ENCODE measurements around the gene ASMTL.

Gene ASMTL

GRCh38 chrX:1403228-1403627 is 49.5 kb downstream of the ASMTL start:
- no peak for DNase-seq

- DNase-seq: no peak
These were observed 50.9 kb downstream of the ASMTL start for GRCh38 chrX:1401611-1402430.

GRCh38 chrX:1400742-1401471 is 51.8 kb downstream of the ASMTL start:
- DNase-seq: peak; percentile 52

- DNase-seq: no peak
These were observed 52.7 kb downstream of the ASMTL start for GRCh38 chrX:1400049-1400448.

- DNase-seq: no peak
These were observed 54.0 kb downstream of the ASMTL start for GRCh38 chrX:1398431-1399340.

GRCh38 chrX:1397441-1398270 is 55.1 kb downstream of the ASMTL start:
- DNase-seq: no peak

GRCh38 chrX:1397001-1397400 is 55.7 kb downstream of the ASMTL start:
- DNase-seq: no peak

- no peak for DNase-seq
These were observed 57.0 kb downstream of the ASMTL start for GRCh38 chrX:1395646-1396216.

GRCh38 chrX:1394731-1395501 is 57.8 kb downstream of the ASMTL start:
- DNase-seq: no peak

GRCh38 chrX:1393871-1394615 is 58.7 kb downstream of the ASMTL start:
- no peak for DNase-seq

GRCh38 chrX:1392376-1393068 is 60.2 kb downstream of the ASMTL start:
- DNase-seq: peak; percentile 79

- DNase-seq: peak; percentile 98
These were observed 60.9 kb downstream of the ASMTL start, which contains the start of gene SLC25A6 for GRCh38 chrX:1391707-1392375. Gene SLC25A6 (minus strand): TSS chrX:1392113. CDS start chrX:1392009, 104 bp downstream.

- peak; percentile 93 for DNase-seq
These were observed 61.4 kb downstream of the ASMTL start for GRCh38 chrX:1391370-1391706.

- DNase-seq: no peak
These were observed 61.9 kb downstream of the ASMTL start for GRCh38 chrX:1390621-1391369.

GRCh38 chrX:1389993-1390285 is 62.8 kb downstream of the ASMTL start:
- no peak for DNase-seq

GRCh38 chrX:1389181-1389992 is 63.3 kb downstream of the ASMTL start:
- no peak for DNase-seq

GRCh38 chrX:1388651-1389050 is 64.1 kb downstream of the ASMTL start:
- no peak for DNase-seq
